HepG2 (cell line): ENCODE measurements around the gene JPT2. TPM values are rescaled to one million over a fixed set of nuclear protein-coding genes. Genes with fewer than 3 reads are reported as not detected.

Experiments used
- AFF4 ChIP-seq: sonication (generic); formaldehyde crosslinking; IDR thresholded peaks from 2 replicates; pipeline ENCODE4 v1.4.0; 2020; ENCODE audit warnings: missing genetic modification reagents
- E2F5 ChIP-seq: sonication (generic); formaldehyde crosslinking; conservative IDR thresholded peaks from 2 replicates; pipeline ENCODE4 v1.4.0; 2020; ENCODE audit warnings: missing genetic modification reagents
- FOXK1 ChIP-seq: sonication (generic); formaldehyde crosslinking; IDR thresholded peaks from 2 replicates; pipeline ENCODE4 v1.4.0; 2020; ENCODE audit warnings: low read depth, missing genetic modification reagents, borderline replicate concordance
- FOXM1 ChIP-seq: sonication (generic); formaldehyde crosslinking; IDR thresholded peaks from 2 replicates; pipeline ENCODE4 v1.5.0; 2020; ENCODE audit warnings: missing genetic modification reagents
- PATZ1 ChIP-seq: sonication (generic); formaldehyde crosslinking; IDR thresholded peaks from 2 replicates; pipeline ENCODE4 v1.4.0; 2020; ENCODE audit warnings: missing genetic modification reagents
- SATB2 ChIP-seq: sonication (generic); formaldehyde crosslinking; IDR thresholded peaks from 2 replicates; pipeline ENCODE4 v1.5.0; 2020; ENCODE audit warnings: missing genetic modification reagents
- SRY ChIP-seq: sonication (generic); formaldehyde crosslinking; IDR thresholded peaks from 2 replicates; pipeline ENCODE4 v1.8.0; 2022; ENCODE audit warnings: mild to moderate bottlenecking, missing genetic modification reagents
- U2AF1 ChIP-seq: fragments of 200-400 bp; formaldehyde crosslinking; optimal IDR thresholded peaks from 2 replicates; pipeline ENCODE3; 2017; ENCODE audit warnings: mild to moderate bottlenecking, low read depth, low read length
- ZFP62 ChIP-seq: sonication (generic); formaldehyde crosslinking; IDR thresholded peaks from 2 replicates; pipeline ENCODE4 v1.4.0; 2020; ENCODE audit warnings: missing genetic modification reagents
- ZNF124 ChIP-seq: sonication (generic); formaldehyde crosslinking; IDR thresholded peaks from 2 replicates; pipeline ENCODE4 v1.4.0; 2020; ENCODE audit warnings: missing genetic modification reagents
- ZNF142 ChIP-seq: sonication (generic); formaldehyde crosslinking; IDR thresholded peaks from 2 replicates; pipeline ENCODE4 v1.4.0; 2020; ENCODE audit warnings: missing genetic modification reagents
- ZNF275 ChIP-seq: sonication (generic); formaldehyde crosslinking; IDR thresholded peaks from 2 replicates; pipeline ENCODE4 v1.8.0; 2022; ENCODE audit warnings: missing genetic modification reagents, mild to moderate bottlenecking, inconsistent platforms, borderline replicate concordance
- ZNF703 ChIP-seq: sonication (generic); formaldehyde crosslinking; IDR thresholded peaks from 2 replicates; pipeline ENCODE4 v1.5.1; 2020; ENCODE audit warnings: missing genetic modification reagents, mild to moderate bottlenecking, moderate library complexity, borderline replicate concordance
- ZNF737 ChIP-seq: sonication (generic); formaldehyde crosslinking; IDR thresholded peaks from 2 replicates; pipeline ENCODE4 v1.5.0; 2020; ENCODE audit warnings: missing genetic modification reagents, mild to moderate bottlenecking, borderline replicate concordance
- polyA plus RNA-seq, 8 experiments: library from polyadenylated mRNA; depleted of rRNA in 3 of 8; stranded (reverse) in 7 of 8; unstranded in 1 of 8; fragments of >200 nt; fragmentation: Illumina TruSeq in 4 of 8; extraction: Trizol in 4 of 8; gene quantifications; 2 replicates each; pipeline versions ENCODE4 v1.2.1 to v1.2.3, GENCODE V29; 2011 to 2016; ENCODE audit warnings: low read depth in 4 of 8, missing spikeins in 1 of 8, mixed read lengths in 1 of 8; ENCODE audit not compliant: insufficient read depth in 1 of 8
- total RNA-seq, 5 experiments: library from RNA; depleted of rRNA; stranded (reverse); fragments of >200 nt; fragmentation: Illumina TruSeq; extraction: Trizol; gene quantifications; 2 replicates each; pipeline ENCODE4 v1.2.3, GENCODE V29; 2016; ENCODE audit warnings: low read depth in 1 of 5

Gene JPT2
- total and polyA plus RNA-seq, 2 of the 13 experiments (the other 11 are each of a cell fraction or from before 2014, with no cell fraction given), result 53.5 to 89.4 TPM

- TF ChIP-seq U2AF1 (no peak), PATZ1 (peak; percentile 19; the same call in 1 of the 2 replicates), E2F5 (CRISPR knock-in tag) (no peak), ZNF142 (no peak), SATB2 (CRISPR knock-in tag) (no peak), ZFP62 (CRISPR knock-in tag) (no peak), AFF4 (CRISPR knock-in tag) (no peak), FOXK1 (CRISPR knock-in tag) (0 out of 2 replicates have a peak, but pooled peaks have one; percentile 19), FOXM1 (CRISPR knock-in tag) (no peak), ZNF275 (CRISPR knock-in tag) (no peak), ZNF124 (CRISPR knock-in tag) (no peak), ZNF703 (CRISPR knock-in tag) (0 out of 2 replicates have a peak, but pooled peaks have one; percentile 52), ZNF737 (CRISPR knock-in tag) (no peak), SRY (0 out of 2 replicates have a peak, but pooled peaks have one; percentile 22)
These were observed 29.2 kb downstream of the JPT2 start (continued) for GRCh38 chr16:1707193-1707790.
